ENCODE results near the gene TMEM242.

GRCh38 chr6:157267109-157267611 lies 56.2 kb downstream of the TMEM242 start:
- TF ChIP-seq, protein P1, sequence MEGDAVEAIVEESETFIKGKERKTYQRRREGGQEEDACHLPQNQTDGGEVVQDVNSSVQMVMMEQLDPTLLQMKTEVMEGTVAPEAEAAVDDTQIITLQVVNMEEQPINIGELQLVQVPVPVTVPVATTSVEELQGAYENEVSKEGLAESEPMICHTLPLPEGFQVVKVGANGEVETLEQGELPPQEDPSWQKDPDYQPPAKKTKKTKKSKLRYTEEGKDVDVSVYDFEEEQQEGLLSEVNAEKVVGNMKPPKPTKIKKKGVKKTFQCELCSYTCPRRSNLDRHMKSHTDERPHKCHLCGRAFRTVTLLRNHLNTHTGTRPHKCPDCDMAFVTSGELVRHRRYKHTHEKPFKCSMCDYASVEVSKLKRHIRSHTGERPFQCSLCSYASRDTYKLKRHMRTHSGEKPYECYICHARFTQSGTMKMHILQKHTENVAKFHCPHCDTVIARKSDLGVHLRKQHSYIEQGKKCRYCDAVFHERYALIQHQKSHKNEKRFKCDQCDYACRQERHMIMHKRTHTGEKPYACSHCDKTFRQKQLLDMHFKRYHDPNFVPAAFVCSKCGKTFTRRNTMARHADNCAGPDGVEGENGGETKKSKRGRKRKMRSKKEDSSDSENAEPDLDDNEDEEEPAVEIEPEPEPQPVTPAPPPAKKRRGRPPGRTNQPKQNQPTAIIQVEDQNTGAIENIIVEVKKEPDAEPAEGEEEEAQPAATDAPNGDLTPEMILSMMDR (conservative IDR thresholded peaks at IDR 0.05 in 1 of 2, IDR thresholded peaks at IDR 0.05 in 1 of 2; ENCODE audit: extremely low read depth in 1 of 2, insufficient read depth in 1 of 2, low read depth in 1 of 2, low read length in 2 of 2), result no peak
- TF ChIP-seq EZH2 (IDR thresholded peaks at IDR 0.05; ENCODE audit: borderline replicate concordance, low read length), result no peak
